Activated naive CD4-positive, alpha-beta T cell treated with anti-CD3 and anti-CD28 coated beads, Interleukin-2, amount 10 ng/mL, durations not matched to agents 7 days and 5 days (primary cell): Measurements from ENCODE around the gene RPL18.
"Not testable (repeated sequence)": the region's sequence is repeated elsewhere in the genome, so short reads cannot be mapped to it uniquely, and the experiment has no call there.

Experiments used
- CTCF ChIA-PET: fragments of 350-600 bp; sonication (Branson Sonifier 250); formaldehyde crosslinking; loops from one replicate; lab custom pipeline; 2021; ENCODE audit warnings: antibody characterized with exemption; lab: Charles Lee
- DNase-seq: peaks from one replicate; pipeline ENCODE4 v3.0.0-alpha.2; 2020
- H3K27ac Mint-ChIP-seq: one replicate; pipeline ENCODE4 v1.8.0; 2021; ENCODE audit warnings: mild to moderate bottlenecking, moderate library complexity, mixed read lengths
- H3K27me3 Mint-ChIP-seq: one replicate; pipeline ENCODE4 v1.8.0; 2021; ENCODE audit warnings: mild to moderate bottlenecking, mixed read lengths
- H3K36me3 Mint-ChIP-seq: one replicate; pipeline ENCODE4 v1.8.0; 2021; ENCODE audit warnings: mixed read lengths
- H3K4me1 Mint-ChIP-seq: one replicate; pipeline ENCODE4 v1.8.0; 2021; ENCODE audit warnings: mixed read lengths
- H3K4me3 Mint-ChIP-seq: one replicate; pipeline ENCODE4 v1.8.0; 2021; ENCODE audit warnings: mild to moderate bottlenecking, moderate library complexity, mixed read lengths
- H3K9me3 Mint-ChIP-seq: one replicate; pipeline ENCODE4 v1.8.0; 2021; ENCODE audit warnings: mixed read lengths

The RPL18 gene

DNA sequence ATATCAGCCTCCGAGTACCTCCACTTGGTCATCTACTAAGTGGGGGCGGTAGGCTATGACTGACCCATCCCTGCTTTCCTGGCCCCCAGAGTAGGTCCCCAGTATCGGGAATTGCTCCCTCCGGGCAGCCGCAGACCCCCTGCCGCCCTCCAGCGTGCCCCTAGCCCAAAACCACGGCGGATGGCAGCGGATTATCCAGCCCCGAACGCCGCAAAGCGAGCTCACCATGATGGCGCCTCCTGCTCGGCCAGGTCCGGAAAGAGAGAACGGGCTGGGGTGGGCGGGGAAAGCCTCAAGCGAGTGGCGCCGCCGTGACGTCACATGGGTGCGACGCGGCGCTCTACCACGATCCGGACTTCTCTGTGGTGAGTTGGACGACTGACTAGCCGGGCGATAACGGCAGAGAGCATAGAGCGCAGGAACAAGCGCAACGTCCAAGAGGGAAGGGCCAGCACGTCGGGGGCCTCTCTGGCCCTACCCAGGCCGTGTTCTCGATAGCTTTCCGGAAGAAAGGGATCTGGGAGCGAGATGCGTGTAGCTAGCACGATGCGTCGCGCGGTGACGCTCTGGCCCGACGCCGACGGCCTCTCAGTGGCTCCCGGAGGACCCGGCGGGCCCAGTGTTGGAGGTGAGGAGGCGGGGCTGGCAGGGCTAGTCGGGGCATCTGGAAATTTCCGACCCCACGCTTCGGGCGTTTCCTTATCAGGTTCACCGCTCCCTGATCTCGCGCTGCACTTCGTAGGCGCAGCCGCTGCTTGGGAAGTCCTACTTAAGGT, at the start of gene RPL18, which contains the start of gene SPHK2:
Gene RPL18 (minus strand): TSS at position 263 of the 776 bp plus-strand sequence. CDS start 35 bp downstream, at position 228.
Gene SPHK2 (plus strand): TSS at position 591 of the 776 bp plus-strand sequence. CDS start 1,009 bp downstream, outside the sequence.
- Mint-ChIP-seq H3K9me3 (no peaks in the 10 kb centered on the region), H3K4me3 (peak within 1 kb of the TSS; percentile 95), H3K36me3 (peaks cover 57% of the 10 kb centered on the region), H3K27me3 (peaks cover 4% of the 10 kb centered on the region), H3K4me1 (peaks cover 60% of the 10 kb centered on the region), H3K27ac (peak within 1 kb of the TSS; percentile 97)
- peak; percentile 96 for DNase-seq
- CTCF ChIA-PET: interaction anchor here (0.9 to 3.0 kb wide), 2 partner anchors 10 to 15 kb away, joined by 3 to 13 read pairs; no protein-coding TSS in a partner anchor

DNA sequence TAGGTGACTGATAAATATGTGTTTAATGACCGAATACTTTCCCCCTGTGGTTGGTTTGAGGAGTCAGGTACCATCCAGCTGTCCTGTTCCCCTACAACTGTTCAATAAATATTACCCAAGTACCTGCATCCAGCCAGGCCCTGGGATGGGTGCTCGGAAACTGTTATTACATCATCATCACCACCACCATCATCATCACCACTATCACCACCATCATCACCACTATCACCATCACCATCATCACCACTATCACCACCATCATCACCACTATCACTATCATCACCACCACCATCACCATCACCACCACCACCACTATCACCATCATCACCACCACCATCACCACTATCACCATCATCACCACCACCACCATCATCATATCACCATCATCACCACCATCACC, 49.8 kb upstream of the RPL18 start:
- Mint-ChIP-seq H3K36me3 (no peaks in the 10 kb centered on the region), H3K27ac (no peak overlapping the region), H3K27me3 (peaks cover 9% of the 10 kb centered on the region), H3K4me3 (no peak overlapping the region), H3K9me3 (peaks cover 6% of the 10 kb centered on the region), H3K4me1 (no peaks in the 10 kb centered on the region)
- CTCF ChIA-PET: no interaction called here
- no peak for DNase-seq

DNA sequence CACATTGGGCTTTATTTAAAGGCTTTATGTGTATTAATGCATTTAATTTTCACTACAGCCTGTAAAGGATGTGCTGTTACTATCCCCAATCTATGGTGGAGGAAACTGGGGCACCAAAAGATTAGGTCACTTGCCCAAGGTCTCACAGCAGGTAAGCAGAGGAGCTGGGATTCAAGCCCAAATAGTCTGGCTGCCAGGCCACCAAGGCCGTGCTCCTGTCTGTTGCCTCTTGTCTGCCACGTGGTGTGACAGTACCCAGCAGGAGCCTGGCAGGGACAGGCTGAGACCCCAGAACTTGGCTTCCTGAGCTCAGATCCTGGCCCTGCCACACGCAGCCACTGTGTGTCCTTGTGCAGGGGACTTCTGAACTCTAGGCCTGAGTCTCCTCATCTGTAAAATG, 49.4 kb upstream of the RPL18 start:
- Mint-ChIP-seq H3K4me1 (no peaks in the 10 kb centered on the region), H3K36me3 (no peaks in the 10 kb centered on the region), H3K4me3 (no peak overlapping the region), H3K27ac (no peak overlapping the region), H3K9me3 (peaks cover 6% of the 10 kb centered on the region), H3K27me3 (peaks cover 9% of the 10 kb centered on the region)
- CTCF ChIA-PET: no interaction called here
- no peak for DNase-seq

DNA sequence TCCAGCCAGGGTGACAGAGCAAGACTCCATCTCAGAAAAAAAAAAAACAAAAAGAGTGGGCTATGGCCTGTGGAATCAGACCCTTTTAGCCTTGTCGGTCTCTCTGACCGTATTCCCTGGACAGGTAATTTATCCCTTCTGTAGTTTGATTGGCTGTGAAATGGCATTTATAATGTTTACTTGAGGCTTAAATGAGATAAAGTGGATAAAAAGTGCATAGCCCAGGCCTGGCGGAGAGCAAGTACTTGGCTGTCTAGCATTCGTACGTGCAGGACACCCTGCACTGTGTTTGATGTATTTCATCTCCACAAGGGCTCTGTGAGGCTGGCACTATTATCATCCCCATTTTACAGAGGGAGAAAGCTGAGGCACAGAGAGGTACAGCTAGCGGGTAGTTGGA, 46.8 kb upstream of the RPL18 start:
- H3K27me3 Mint-ChIP-seq: peaks cover 4% of the 10 kb centered on the region
- no peak overlapping the region for H3K27ac Mint-ChIP-seq
- H3K36me3 Mint-ChIP-seq: no peaks in the 10 kb centered on the region
- peaks cover 6% of the 10 kb centered on the region for H3K9me3 Mint-ChIP-seq
- DNase-seq: no peak
- CTCF ChIA-PET: interaction anchor here (1.8 kb wide), 2 partner anchors 9 to 10 kb away, joined by 4 to 5 read pairs; no protein-coding TSS in a partner anchor
- H3K4me3 Mint-ChIP-seq: no peak overlapping the region
- peaks cover 8% of the 10 kb centered on the region for H3K4me1 Mint-ChIP-seq

DNA sequence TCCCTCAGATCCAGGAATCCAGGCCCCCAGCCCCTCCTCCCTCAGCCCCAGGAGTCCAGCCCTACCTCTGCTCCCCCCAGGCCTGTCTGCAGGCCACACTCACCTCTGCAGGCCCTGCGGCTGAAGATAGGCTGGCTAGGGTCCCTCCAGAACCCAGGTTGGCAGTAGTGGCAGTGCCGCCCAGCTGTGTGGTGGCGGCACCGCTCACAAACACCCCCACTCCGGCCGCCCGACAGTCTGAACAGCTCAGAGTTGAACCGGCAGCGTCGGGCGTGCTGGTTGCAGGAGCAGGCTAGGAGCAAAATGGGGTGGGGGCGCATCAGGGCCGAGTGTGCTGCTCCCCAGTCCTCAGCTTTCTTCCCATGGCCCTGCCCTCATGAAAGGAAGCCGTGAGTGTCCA, 45.5 kb upstream of the RPL18 start:
- DNase-seq: no peak
- H3K36me3 Mint-ChIP-seq: no peaks in the 10 kb centered on the region
- CTCF ChIA-PET: no interaction called here
- H3K27me3 Mint-ChIP-seq: peaks cover 4% of the 10 kb centered on the region
- H3K4me3 Mint-ChIP-seq: no peak overlapping the region
- H3K4me1 Mint-ChIP-seq: peaks cover 10% of the 10 kb centered on the region
- peaks cover under 1% of the 10 kb centered on the region for H3K9me3 Mint-ChIP-seq
- H3K27ac Mint-ChIP-seq: no peak overlapping the region

DNA sequence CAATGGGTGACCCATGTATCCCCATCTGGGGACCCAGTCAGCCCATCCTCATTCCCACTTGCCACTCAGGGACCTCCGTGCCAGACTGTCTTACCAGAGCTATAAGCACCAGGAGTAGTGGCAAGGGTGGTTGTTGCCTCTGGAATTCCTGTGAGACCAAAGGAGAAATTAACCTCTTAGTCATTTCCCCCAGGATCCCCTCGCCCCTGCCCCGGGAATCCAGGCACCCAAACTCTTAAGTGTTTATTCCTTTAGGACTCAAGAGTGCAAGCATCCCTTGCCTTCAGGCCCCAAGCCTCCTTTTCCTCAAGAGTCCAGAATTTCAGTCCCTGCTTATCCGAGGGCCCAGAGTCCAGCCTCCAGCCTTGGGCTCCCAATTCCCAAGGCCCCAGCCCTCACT, 44.7 kb upstream of the RPL18 start:
- Mint-ChIP-seq H3K9me3 (no peaks in the 10 kb centered on the region), H3K4me1 (peaks cover 13% of the 10 kb centered on the region), H3K27ac (no peak overlapping the region), H3K36me3 (no peaks in the 10 kb centered on the region), H3K4me3 (no peak overlapping the region), H3K27me3 (peaks cover 9% of the 10 kb centered on the region)
- no peak for DNase-seq
- CTCF ChIA-PET: no interaction called here

DNA sequence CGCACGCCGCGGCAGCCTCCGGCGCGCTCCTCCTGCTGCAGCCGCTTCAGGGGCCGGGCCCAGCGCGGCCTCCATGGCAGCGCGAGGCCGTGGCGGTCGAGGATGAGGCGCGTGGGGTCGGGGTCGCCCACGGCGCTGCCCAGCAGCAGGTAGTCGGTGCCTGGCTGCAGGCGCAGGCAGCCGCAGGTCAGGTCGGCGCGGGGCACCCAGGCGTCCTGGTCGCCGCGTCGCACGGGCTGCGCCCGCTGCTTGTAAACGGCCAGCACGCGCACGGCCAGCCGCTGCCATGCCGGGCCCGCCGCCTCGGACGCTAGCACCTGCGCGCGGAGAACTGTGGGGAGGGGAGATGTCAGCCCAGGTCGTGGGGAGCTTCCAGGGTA, 42.7 kb upstream of the RPL18 start:
- CTCF ChIA-PET: interaction anchor here (1.4 kb wide), 1 partner anchor 16 kb away, joined by 3 read pairs; the partner anchor contains the start of gene CA11
- no peak for DNase-seq
- no peaks in the 10 kb centered on the region for H3K36me3 Mint-ChIP-seq
- no peaks in the 10 kb centered on the region for H3K9me3 Mint-ChIP-seq
- peaks cover 21% of the 10 kb centered on the region for H3K27me3 Mint-ChIP-seq
- H3K4me3 Mint-ChIP-seq: no peak overlapping the region
- peaks cover 13% of the 10 kb centered on the region for H3K4me1 Mint-ChIP-seq
- no peak overlapping the region for H3K27ac Mint-ChIP-seq

DNA sequence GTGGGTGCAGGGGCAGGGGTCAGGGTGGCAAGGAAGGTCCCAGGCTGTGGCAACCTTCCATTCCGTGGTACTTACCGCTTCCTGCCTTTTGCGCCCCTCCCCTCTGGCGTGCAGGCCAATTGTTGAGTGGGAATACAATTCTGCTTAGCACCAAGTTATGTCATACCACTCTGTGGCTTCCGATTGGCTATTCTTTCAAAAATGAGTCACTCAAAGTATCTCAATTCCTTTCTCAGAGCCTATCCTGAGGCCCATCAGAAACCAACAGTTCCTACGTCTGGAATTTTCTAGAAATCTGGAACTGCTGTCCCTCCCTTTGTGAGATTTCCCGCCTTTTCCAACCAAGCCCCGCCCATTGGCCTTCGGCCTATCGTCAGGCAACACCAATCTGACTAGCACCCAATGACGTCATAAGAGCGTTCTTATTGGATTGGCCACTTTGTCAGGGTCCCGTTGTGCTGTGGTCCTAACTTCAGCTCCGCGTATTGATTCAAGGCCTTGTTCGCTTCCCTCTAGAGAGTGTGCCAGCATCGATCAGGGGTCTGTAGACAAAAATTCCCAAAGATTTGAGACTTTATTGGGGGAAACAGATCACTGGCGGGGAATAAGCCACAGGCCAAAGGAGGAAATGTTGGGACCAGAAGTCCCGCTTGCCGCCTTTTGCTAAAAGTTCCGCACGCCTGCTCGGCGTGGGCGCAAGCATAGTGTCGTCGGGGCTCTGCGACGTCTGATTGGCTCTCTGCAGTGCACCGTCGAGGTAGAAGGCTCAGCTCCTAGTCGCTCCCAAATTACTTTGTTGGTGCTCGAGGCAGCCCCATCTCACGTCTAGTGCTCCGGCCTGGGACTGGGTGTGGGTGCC, 42.1 kb upstream of the RPL18 start:
- H3K27me3 Mint-ChIP-seq: peaks cover 28% of the 10 kb centered on the region
- peak; percentile 88 for DNase-seq
- CTCF ChIA-PET: interaction anchor here (1.4 kb wide), 1 partner anchor 15 kb away, joined by 3 read pairs; the partner anchor contains the start of gene CA11
- H3K36me3 Mint-ChIP-seq: no peaks in the 10 kb centered on the region
- no peaks in the 10 kb centered on the region for H3K9me3 Mint-ChIP-seq
- peaks cover 13% of the 10 kb centered on the region for H3K4me1 Mint-ChIP-seq
- H3K4me3 Mint-ChIP-seq: peak overlapping the region; percentile 43
- H3K27ac Mint-ChIP-seq: peak overlapping the region; percentile 89

DNA sequence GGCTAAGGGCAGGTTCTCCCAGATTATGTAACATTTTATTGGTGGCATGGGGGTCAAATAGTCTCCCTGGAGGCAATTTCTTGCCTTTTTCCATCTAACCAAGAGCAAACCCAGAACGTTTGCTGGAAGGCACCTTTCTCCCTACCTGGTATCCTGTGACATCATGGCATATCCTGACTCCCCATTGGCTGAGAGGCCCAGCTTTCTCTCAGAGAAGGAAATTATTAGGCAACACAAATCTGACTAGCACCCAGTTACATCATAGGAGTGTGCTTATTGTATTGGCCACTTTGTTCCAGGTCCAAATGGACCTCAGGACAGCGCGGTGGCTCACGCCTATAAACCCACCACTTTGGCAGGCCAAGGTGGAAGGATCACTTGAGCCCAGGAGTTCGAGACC, 40.8 kb upstream of the RPL18 start:
- CTCF ChIA-PET: no interaction called here
- Mint-ChIP-seq H3K36me3 (no peaks in the 10 kb centered on the region), H3K4me1 (peaks cover 13% of the 10 kb centered on the region), H3K9me3 (no peaks in the 10 kb centered on the region), H3K27me3 (peaks cover 31% of the 10 kb centered on the region), H3K27ac (no peak overlapping the region), H3K4me3 (no peak overlapping the region)
- DNase-seq: no peak

DNA sequence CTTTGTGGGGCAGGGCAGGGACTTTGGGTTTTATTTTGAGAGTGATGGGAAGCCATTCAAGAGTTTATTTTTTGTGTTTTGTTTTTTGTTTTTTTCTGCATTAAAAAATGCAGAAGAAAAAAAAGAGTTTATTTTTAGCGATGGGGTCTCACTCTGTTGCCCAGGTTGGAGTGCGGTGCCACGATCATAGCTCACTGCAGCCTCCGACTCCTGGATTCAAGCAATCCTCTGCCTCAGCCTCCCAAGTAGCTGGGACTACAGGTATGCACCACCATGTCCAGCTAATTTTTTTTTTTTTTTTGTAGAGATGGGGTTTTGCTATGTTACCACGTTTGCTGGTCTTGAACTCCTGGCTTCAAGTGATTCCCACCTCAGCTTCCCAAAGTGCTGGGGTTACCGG, 39.5 kb upstream of the RPL18 start:
- H3K27me3 Mint-ChIP-seq: peaks cover 38% of the 10 kb centered on the region
- no peak overlapping the region for H3K4me3 Mint-ChIP-seq
- CTCF ChIA-PET: no interaction called here
- H3K9me3 Mint-ChIP-seq: no peaks in the 10 kb centered on the region
- H3K4me1 Mint-ChIP-seq: peaks cover 18% of the 10 kb centered on the region
- H3K36me3 Mint-ChIP-seq: no peaks in the 10 kb centered on the region
- H3K27ac Mint-ChIP-seq: no peak overlapping the region
- no peak for DNase-seq

DNA sequence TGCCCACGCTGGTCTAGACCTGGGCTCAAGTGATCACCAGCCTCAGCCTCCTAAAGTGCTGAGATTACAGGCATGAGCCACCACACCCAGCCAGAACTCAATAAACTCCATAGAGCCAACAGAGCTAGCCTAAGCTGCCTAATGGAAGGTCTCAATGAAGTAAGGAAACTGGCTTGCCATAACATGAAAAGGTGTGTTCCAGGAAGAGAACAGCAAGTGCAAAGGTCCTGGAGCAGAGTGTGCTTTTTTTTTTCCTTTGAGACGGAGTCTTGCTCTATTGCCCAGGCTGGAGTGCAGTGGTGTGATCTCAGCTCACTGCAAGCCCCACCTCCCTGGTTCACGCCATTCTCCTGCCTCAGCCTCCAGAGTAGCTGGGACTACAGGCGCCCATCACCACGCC, 38.9 kb upstream of the RPL18 start:
- peaks cover 20% of the 10 kb centered on the region for H3K4me1 Mint-ChIP-seq
- DNase-seq, H3K27ac Mint-ChIP-seq, H3K4me3 Mint-ChIP-seq, H3K9me3 Mint-ChIP-seq, CTCF ChIA-PET, H3K36me3 Mint-ChIP-seq: not testable (repeated sequence)
- peaks cover 38% of the 10 kb centered on the region for H3K27me3 Mint-ChIP-seq

DNA sequence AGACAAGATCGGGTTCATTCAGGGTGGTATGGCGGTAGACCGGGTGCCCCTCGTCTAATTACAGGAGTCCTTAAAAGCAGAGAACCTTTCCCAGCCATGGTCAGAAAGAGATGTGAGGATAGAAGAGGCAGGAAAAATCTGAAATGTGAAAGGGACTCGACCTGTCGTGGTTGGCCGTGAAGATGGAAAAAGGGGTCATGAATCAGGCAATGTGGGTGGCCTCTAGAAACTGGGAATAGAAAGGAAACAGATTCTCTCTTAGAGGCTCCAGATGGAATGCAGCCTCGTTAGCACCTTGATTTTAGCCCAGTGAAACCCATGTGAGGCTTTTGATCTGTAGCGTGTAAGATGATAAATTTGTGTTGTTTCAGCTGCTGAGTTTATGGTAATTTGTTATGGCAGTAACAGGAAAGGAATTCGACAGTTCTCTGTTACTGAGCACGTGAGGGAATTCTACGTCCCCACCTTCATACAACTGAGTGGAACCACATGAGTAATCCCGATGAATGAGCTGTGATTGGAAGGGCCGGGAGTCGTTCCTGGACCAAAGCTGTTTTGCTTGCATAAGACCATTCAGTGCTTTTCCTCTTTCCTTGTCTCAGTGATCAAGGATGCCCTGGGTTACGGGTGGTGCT, 38.0 kb upstream of the RPL18 start:
- CTCF ChIA-PET: no interaction called here
- H3K27me3 Mint-ChIP-seq: peaks cover 38% of the 10 kb centered on the region
- peaks cover 26% of the 10 kb centered on the region for H3K4me1 Mint-ChIP-seq
- DNase-seq: no peak
- H3K36me3 Mint-ChIP-seq: no peaks in the 10 kb centered on the region
- no peak overlapping the region for H3K4me3 Mint-ChIP-seq
- H3K27ac Mint-ChIP-seq: no peak overlapping the region
- no peaks in the 10 kb centered on the region for H3K9me3 Mint-ChIP-seq

DNA sequence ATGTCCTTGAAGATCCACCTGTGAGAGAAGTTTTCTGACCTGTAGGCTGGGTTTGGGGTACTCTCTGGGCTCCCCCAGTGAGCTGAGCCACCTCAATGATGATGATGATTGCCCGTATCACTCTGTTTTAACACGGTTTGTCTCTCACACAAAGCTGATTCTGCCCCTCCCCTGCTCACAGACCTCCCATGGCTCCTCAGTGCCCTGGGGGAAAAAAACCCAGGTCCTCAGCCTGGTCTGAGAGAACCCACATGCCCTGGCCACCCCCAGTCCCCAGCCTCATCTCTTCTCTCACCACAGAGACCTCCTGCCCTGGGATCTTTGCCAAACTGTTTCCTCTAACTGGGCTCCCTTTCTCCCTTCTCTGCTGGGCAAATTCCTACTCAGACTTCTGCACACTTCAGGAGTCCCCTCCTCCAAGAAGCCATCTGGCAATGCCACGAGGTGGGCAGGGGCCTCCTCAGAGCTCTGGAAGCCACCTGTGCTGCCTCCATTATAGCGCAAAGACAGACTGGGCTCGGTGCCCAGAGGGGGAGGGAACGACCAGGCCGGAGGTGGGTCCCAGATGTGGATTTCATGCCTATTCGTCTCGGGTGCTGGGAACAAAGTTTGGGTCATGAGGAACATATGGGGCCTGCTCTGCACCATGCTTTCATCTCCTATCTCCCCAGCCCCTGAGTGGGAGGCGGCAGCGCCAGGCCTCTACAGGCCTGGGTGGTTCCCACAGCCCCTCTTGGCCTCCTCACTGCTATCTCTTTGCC, 35.5 kb upstream of the RPL18 start:
- H3K4me1 Mint-ChIP-seq: peaks cover 29% of the 10 kb centered on the region
- CTCF ChIA-PET: no interaction called here
- H3K36me3 Mint-ChIP-seq: no peaks in the 10 kb centered on the region
- H3K9me3 Mint-ChIP-seq: no peaks in the 10 kb centered on the region
- no peak overlapping the region for H3K4me3 Mint-ChIP-seq
- H3K27me3 Mint-ChIP-seq: peaks cover 38% of the 10 kb centered on the region
- H3K27ac Mint-ChIP-seq: no peak overlapping the region
- DNase-seq: no peak
